ENCODE results near the gene PGLYRP4. TPM values are rescaled to one million over a fixed set of nuclear protein-coding genes. Genes with fewer than 3 reads are reported as not detected.
A peak's percentile ranks its signal among the peaks of the same experiment; 100 is the strongest.

The PGLYRP4 gene
- total RNA-seq, 1 donor from 2014 or later: not detected

DNA sequence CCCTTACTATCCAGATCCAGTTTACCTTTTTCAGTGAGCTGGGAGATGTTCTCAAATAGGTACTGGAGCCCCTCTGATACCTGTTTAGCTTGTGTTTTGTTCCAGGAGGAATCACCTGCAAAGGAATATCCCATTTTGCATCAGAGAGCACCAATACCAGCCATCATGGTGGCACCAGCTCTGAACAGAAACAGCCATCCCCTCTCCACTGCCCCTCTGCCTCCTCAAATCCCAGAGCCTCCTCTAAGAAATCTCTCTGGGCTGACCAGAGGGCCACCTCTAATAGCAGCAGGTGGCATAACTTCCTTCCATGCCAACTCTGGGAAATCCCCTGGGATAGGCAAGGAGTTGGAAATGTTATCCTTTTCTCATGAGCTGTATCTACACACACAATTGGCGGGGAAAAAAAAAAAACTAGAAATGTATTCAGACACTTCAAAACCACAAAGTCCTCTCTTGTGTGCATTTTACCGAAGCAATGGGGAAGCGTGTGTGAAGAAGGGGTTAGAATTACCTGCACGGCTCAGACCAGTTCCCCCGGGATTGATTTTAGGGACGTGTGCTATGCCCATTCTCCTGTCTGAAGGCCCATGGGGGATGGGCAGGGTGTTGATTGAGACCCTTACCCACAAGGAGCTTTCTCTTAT, 2.4 kb downstream of the PGLYRP4 start:
- TF ChIP-seq, protein P1, sequence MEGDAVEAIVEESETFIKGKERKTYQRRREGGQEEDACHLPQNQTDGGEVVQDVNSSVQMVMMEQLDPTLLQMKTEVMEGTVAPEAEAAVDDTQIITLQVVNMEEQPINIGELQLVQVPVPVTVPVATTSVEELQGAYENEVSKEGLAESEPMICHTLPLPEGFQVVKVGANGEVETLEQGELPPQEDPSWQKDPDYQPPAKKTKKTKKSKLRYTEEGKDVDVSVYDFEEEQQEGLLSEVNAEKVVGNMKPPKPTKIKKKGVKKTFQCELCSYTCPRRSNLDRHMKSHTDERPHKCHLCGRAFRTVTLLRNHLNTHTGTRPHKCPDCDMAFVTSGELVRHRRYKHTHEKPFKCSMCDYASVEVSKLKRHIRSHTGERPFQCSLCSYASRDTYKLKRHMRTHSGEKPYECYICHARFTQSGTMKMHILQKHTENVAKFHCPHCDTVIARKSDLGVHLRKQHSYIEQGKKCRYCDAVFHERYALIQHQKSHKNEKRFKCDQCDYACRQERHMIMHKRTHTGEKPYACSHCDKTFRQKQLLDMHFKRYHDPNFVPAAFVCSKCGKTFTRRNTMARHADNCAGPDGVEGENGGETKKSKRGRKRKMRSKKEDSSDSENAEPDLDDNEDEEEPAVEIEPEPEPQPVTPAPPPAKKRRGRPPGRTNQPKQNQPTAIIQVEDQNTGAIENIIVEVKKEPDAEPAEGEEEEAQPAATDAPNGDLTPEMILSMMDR (IDR thresholded peaks at IDR 0.05; ENCODE audit: insufficient read depth, low read length, severe bottlenecking): no peak
- Histone ChIP-seq H3K27me3 (ENCODE audit: control insufficient read depth, insufficient read depth, low read length) (no peaks in the 10 kb centered on the region), H3K4me3 (ENCODE audit: low read depth, low read length) (no peak overlapping the region), H3K36me3 (ENCODE audit: control insufficient read depth, insufficient read depth, low read length) (no peaks in the 10 kb centered on the region)
- FAIRE-seq (no peak), DNase-seq (ENCODE audit: low read depth) (no peak)

DNA sequence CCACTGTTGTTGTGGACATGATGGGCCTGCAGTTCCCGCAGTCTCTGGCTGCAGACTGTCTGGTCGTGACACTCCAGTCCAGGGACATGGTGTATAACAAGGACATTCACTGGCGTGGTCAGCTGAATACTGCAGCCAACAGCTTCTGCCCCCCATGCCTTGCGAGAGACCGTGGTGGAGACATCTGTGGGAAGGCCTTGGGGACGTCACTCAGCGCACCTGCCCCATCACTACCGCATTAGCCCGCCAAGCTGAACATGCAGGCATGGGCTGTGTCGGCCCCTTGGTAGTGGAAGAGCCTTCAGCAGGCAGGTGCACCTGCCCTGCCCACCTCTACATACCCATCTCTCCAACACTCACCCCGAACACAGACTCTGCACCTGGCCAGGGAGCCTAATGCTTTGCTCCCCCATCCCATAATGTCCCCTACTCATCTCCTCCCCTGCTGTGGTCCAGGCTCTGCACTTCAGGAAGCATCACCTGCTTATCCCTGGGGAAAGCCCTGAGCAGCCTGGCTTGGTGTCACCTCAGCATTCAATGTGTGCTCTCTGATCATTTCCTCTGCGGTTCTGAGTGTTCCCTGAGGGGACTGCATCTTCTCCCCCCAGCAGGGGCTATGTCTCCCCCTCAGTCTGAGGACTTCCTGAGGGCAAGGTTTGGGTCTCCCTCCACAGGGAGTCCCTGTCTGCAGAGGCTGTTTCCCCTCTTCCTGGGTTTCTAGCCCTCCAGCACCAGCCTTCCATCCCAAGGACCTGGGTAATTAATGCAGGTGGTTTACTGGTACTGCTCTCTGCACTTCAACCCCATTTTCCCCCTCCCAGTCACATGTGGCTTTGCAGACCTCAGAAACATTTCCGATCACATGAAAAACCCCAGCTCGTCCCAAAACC, 3.2 kb downstream of the PGLYRP4 start:
- H3K4me3 ChIP-seq (ENCODE audit: low read depth, low read length): no peak overlapping the region
- TF ChIP-seq, protein P1 (IDR thresholded peaks at IDR 0.05; ENCODE audit: insufficient read depth, low read length, severe bottlenecking): no peak
- no peaks in the 10 kb centered on the region for H3K27me3 ChIP-seq (ENCODE audit: control insufficient read depth, insufficient read depth, low read length)
- DNase-seq (ENCODE audit: low read depth) (no peak), FAIRE-seq (no peak)
- H3K36me3 ChIP-seq (ENCODE audit: control insufficient read depth, insufficient read depth, low read length): no peaks in the 10 kb centered on the region

DNA sequence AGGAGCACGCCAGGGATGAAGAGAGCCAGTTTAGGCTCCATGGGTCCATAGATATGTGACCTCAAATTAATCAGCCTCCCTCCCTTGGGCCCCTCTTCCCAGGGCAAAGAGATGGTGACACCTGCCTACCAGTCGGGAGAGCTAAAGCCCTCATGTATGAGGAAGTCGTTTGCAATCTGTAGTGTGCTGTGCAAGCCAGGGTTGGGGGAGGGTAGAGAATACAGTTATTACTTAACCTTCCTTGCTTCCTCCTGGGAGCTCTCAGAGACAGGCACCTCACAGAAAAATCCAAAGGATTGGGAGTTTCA, 4.0 kb downstream of the PGLYRP4 start:
- FAIRE-seq: no peak

DNA sequence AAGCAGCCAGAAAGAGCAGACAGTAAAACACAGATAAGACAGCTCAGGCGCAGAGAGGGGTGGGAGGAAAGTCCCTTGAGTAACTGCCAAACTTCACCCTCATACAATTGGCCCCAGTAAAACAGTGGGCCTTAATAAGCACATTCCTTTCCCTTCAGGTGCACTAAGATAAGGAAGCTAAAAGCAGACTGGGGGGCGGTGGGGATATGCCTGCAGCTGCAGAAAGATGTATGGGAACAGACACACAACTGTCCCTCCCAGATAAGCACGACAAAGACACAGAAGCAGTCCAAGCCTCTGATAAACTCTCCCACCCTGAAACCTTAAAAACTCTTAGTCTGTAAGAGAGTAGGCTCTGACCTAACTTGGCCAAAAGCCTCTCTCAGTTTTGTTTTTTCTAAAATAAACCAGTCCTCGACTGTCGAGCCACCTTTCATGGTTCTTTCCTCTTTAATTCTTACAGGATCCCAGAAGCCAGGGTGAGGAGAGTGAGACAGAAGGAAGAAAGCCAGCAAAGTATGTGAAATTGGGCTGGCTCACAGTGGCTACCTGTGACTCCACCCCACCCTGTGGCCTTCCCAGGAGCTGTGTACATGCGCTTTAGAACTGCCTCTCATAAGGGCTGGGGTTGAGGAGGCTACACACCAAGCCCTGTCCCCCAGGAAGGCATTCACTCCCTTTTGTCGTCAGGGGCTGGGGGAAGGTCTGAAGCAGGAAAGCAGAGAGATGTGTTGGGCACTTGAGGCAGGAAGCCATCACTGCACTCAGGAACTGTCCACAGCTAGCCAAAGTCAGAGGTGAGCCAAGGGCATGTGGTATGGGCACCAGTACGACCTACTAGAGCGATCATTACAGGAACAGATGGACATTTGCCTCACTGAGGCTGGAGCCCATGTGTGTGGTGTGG, 4.6 kb downstream of the PGLYRP4 start:
- no peaks in the 10 kb centered on the region for H3K36me3 ChIP-seq (ENCODE audit: control insufficient read depth, insufficient read depth, low read length)
- TF ChIP-seq, protein P1 (IDR thresholded peaks at IDR 0.05; ENCODE audit: insufficient read depth, low read length, severe bottlenecking): no peak
- no peaks in the 10 kb centered on the region for H3K27me3 ChIP-seq (ENCODE audit: control insufficient read depth, insufficient read depth, low read length)
- H3K4me3 ChIP-seq (ENCODE audit: low read depth, low read length): no peak overlapping the region
- FAIRE-seq (no peak), DNase-seq (ENCODE audit: low read depth) (no peak)

More for the DNA sequence above, 4.0 kb downstream of the PGLYRP4 start:
- Histone ChIP-seq H3K27me3 (ENCODE audit: control insufficient read depth, insufficient read depth, low read length) (no peaks in the 10 kb centered on the region), H3K36me3 (ENCODE audit: control insufficient read depth, insufficient read depth, low read length) (no peaks in the 10 kb centered on the region), H3K4me3 (ENCODE audit: low read depth, low read length) (no peak overlapping the region)
- DNase-seq (ENCODE audit: low read depth): no peak
- TF ChIP-seq, protein P1 (IDR thresholded peaks at IDR 0.05; ENCODE audit: insufficient read depth, low read length, severe bottlenecking): no peak

DNA sequence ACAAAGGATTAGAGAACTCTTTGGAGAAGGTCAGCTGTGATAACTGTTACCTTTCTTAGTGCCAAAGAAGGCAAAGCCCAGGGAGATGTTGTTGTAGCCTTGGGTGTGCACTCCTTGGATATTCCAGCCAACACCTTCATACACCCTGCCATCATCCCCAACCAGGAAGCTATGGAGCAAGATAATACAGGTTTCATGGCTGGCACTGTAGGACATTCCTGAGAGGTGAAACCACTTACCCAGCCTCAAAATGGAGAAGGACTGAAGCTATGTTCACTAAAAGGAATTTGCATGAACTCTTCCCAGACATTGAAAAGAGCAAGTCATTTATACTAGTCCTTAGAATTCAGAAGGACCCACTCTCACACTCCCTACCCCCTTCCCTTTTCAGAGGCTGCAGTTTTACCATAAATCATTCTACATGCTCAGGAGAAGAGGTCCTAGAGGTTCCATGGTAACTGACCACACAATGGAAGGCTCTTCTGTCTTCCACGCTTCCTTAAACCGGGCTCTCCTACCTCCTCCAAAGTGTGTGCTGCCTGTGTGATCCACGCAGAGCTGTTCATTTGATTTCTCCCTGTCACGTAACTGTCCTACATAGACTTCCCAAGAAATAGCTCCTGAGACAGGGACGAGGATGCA, 5.5 kb downstream of the PGLYRP4 start:
- Histone ChIP-seq H3K36me3 (ENCODE audit: control insufficient read depth, insufficient read depth, low read length) (no peaks in the 10 kb centered on the region), H3K27me3 (ENCODE audit: control insufficient read depth, insufficient read depth, low read length) (no peaks in the 10 kb centered on the region), H3K4me3 (ENCODE audit: low read depth, low read length) (no peak overlapping the region)
- DNase-seq (ENCODE audit: low read depth) (peak; percentile 69), FAIRE-seq (no peak)
- TF ChIP-seq, protein P1 (IDR thresholded peaks at IDR 0.05; ENCODE audit: insufficient read depth, low read length, severe bottlenecking): no peak
